PC-3 (cell line): ENCODE data around the gene RRAGC.

Source experiments
- EZH2phosphoT487 ChIP-seq: fragments of 300-600 bp; sonication (generic); IDR thresholded peaks from 2 replicates; pipeline ENCODE4 v1.6.1; 2018; ENCODE audit warnings: mild to moderate bottlenecking, antibody characterized with exemption, low read length, borderline replicate concordance
- TF ChIP-seq, protein P1 (sequence below): fragments of 300-600 bp; sonication (generic); conservative IDR thresholded peaks from 2 replicates; pipeline ENCODE4 v1.5.1; 2017; ENCODE audit warnings: antibody characterized with exemption, low read depth, mild to moderate bottlenecking, low read length

DNA sequence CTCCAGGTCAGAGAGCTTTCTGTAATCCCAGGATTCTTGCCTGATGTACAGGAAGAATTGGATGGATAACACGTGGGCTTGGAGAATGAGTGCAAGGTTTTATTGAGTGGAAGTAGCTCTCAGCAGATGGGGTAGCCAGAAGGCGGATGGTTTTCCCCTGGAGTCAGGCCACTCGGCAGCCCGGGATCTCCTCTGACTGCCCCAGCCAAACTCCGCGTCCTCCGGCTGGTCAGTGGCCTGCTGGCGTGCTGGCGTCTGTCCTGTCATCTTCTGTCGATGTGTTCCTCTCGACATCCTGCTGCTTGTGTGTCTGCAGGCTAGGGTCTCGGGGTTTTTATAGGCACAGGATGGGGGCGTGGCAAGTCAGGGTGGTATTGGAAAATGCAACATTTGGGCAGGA is 49.2 kb upstream of the RRAGC start:
- TF ChIP-seq, protein P1, sequence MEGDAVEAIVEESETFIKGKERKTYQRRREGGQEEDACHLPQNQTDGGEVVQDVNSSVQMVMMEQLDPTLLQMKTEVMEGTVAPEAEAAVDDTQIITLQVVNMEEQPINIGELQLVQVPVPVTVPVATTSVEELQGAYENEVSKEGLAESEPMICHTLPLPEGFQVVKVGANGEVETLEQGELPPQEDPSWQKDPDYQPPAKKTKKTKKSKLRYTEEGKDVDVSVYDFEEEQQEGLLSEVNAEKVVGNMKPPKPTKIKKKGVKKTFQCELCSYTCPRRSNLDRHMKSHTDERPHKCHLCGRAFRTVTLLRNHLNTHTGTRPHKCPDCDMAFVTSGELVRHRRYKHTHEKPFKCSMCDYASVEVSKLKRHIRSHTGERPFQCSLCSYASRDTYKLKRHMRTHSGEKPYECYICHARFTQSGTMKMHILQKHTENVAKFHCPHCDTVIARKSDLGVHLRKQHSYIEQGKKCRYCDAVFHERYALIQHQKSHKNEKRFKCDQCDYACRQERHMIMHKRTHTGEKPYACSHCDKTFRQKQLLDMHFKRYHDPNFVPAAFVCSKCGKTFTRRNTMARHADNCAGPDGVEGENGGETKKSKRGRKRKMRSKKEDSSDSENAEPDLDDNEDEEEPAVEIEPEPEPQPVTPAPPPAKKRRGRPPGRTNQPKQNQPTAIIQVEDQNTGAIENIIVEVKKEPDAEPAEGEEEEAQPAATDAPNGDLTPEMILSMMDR, result no peak
- TF ChIP-seq EZH2phosphoT487, result no peak
